Activated CD8-positive, alpha-beta memory T cell treated with anti-CD3 and anti-CD28 coated beads, Interleukin-2, amount 50 U/mL, for 24 hours (primary cell): Measurements from ENCODE around the gene WASL.
"Not testable (repeated sequence)": the region's sequence is repeated elsewhere in the genome, so short reads cannot be mapped to it uniquely, and the experiment has no call there.

Experiments
- DNase-seq: peaks from one replicate; pipeline ENCODE4 v3.0.0-alpha.2; 2020; ENCODE audit errors: extremely low read depth

The WASL gene

GRCh38 chr7:123748734-123749536 is at the start of gene WASL:
WASL (minus strand) TSS chr7:123749003; CDS start chr7:123748734, 269 bp downstream.
- peak; percentile 54 for DNase-seq

GRCh38 chr7:123797673-123798531 is 49.1 kb upstream of the WASL start:
- DNase-seq, result no peak

- DNase-seq, result no peak
Observed at GRCh38 chr7:123796568-123796967, 47.8 kb upstream of the WASL start.

GRCh38 chr7:123795917-123796316 is 47.1 kb upstream of the WASL start:
- DNase-seq, result no peak

- DNase-seq, result not testable (repeated sequence)
Observed at GRCh38 chr7:123795116-123795515, 46.3 kb upstream of the WASL start.

- DNase-seq, result no peak
Observed at GRCh38 chr7:123792547-123792946, 43.7 kb upstream of the WASL start.

- DNase-seq, result no peak
Observed at GRCh38 chr7:123791001-123791400, 42.2 kb upstream of the WASL start.

- DNase-seq, result no peak
Observed at GRCh38 chr7:123789817-123790216, 41.0 kb upstream of the WASL start.

GRCh38 chr7:123789206-123789784 is 40.5 kb upstream of the WASL start:
- no peak for DNase-seq

GRCh38 chr7:123788584-123788983 is 39.8 kb upstream of the WASL start:
- DNase-seq, result no peak

GRCh38 chr7:123787220-123788007 is 38.6 kb upstream of the WASL start:
- no peak for DNase-seq

- no peak for DNase-seq
Observed at GRCh38 chr7:123784263-123784662, 35.5 kb upstream of the WASL start.

- DNase-seq, result no peak
Observed at GRCh38 chr7:123783820-123784219, 35.0 kb upstream of the WASL start.

GRCh38 chr7:123782071-123782798 is 33.4 kb upstream of the WASL start:
- no peak for DNase-seq

GRCh38 chr7:123780472-123780871 is 31.7 kb upstream of the WASL start:
- not testable (repeated sequence) for DNase-seq

GRCh38 chr7:123774496-123774895 is 25.7 kb upstream of the WASL start:
- no peak for DNase-seq

- DNase-seq, result no peak
Observed at GRCh38 chr7:123773481-123773880, 24.7 kb upstream of the WASL start.

- DNase-seq, result no peak
Observed at GRCh38 chr7:123772652-123773051, 23.8 kb upstream of the WASL start.

- DNase-seq, result no peak
Observed at GRCh38 chr7:123771846-123772245, 23.0 kb upstream of the WASL start.

GRCh38 chr7:123771256-123771655 is 22.5 kb upstream of the WASL start:
- DNase-seq, result no peak

GRCh38 chr7:123770378-123770777 is 21.6 kb upstream of the WASL start:
- DNase-seq, result no peak
